Transverse colon (tissue), 4 donors: ENCODE measurements around the gene CSTF2T.

Experiments
- CTCF ChIP-seq, 5 experiments: fragments of 200-600 bp in 3 of 5; fragments of 450-650 bp in 2 of 5; sonication (generic) in 3 of 5; IDR thresholded peaks; 1 replicate in 2 of 5; 2 replicates in 3 of 5; pipeline ENCODE4 v1.5.1; 2016 to 2017; ENCODE audit warnings: antibody characterized with exemption in 5 of 5, inconsistent platforms in 3 of 5, mild to moderate bottlenecking in 2 of 5, moderate library complexity in 1 of 5
- POLR2A ChIP-seq: fragments of 450-650 bp; IDR thresholded peaks from one replicate; pipeline ENCODE4 v1.6.1; 2016; ENCODE audit warnings: antibody characterized with exemption, mild to moderate bottlenecking, moderate library complexity
- POLR2AphosphoS5 ChIP-seq, 3 donors: sonication (generic); formaldehyde crosslinking; IDR thresholded peaks; one replicate each; pipeline ENCODE4 v1.6.1; 2016; ENCODE audit warnings: antibody characterized with exemption in 3 of 3

GRCh38 chr10:51707392-51707791, 8.0 kb upstream of the CSTF2T start:
- TF ChIP-seq POLR2AphosphoS5 (IDR thresholded peaks at IDR 0.05) (peak; percentile 40 to 78 (median 56)), CTCF (IDR thresholded peaks at IDR 0.05) (no peak), POLR2A (no peak)
